NCI-H2107 treated with DMSO at 0.1 percent for 48 hours (cell line): ENCODE measurements around the gene USP6.
"Not testable (repeated sequence)": the region's sequence is repeated elsewhere in the genome, so short reads cannot be mapped to it uniquely, and the experiment has no call there.

Experiments used
- DNase-seq: peaks from one replicate; lab custom pipeline; 2025; ENCODE audit not compliant: unreplicated experiment; lab: John Stamatoyannopoulos, UW

The USP6 gene

DNA sequence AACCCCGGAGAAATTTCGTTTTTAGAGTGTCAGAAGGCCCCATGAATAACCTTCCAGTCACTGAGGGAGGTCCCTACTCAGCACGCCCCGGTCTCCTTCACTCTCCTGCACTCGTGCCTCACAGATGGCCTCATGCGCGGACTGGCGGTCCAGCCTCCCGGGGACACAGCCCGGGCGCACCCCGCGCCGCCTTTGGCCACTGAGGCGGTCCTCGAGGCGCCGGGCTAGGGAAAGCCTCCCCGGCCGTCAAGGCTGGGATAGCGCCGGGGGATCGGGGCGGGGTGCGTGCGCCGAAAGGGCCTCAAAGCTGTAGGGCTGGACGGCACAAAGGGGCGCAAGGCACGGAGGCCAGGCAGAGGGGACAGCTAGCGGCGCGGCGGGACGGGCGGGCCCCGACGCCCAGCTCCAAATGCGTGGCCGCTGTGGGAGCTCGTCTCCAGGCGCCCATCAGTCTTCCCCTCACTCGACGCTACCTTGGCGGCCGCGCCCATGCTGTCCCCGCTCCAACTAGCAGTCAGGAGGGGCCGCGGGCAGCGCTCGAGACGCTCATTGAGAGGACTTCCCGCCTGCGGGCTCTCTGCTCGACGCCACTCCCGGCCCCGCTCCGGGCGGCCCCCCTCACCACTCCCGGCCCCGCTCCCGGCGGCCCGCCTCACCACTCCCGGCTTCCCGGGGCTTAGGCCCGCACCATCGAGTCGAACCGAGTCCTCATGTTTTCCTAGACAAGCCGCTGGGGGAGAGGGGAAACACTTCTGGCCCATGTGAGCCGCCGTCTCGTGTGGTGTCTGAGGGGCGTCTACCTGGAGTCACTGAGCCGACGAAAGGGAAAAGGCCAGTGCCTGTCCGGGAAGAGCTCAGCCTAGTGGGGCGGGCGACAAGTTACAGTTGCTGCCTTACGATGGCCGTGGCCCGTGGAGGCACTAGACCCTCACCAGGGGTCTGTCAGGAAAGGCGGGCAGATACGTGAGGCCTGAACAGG lies at the start of gene USP6:
USP6 (plus strand) TSS at position 360 of the 979 bp plus-strand sequence. CDS start 14,336 bp downstream, outside the sequence.
- DNase-seq: no peak

DNA sequence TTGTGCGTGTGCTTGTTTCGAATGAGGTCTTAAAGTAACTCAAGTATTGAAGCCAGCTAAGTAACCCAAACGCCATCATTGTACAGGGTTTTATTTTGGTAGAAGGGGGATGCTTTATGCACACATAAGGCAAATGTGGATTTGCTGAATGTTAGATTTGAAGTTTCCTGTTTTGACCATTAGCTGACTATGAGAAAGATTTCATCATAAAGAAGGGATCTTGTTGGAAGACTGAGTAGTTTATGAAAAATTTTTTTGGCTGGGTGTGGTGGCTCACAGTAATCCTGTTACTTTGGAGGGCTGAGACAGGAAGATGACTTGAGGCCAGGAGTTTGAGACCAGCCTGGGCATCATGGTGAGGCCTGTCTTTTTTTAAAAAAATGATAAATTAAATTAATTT lies 47.6 kb upstream of the USP6 start:
- no peak for DNase-seq

DNA sequence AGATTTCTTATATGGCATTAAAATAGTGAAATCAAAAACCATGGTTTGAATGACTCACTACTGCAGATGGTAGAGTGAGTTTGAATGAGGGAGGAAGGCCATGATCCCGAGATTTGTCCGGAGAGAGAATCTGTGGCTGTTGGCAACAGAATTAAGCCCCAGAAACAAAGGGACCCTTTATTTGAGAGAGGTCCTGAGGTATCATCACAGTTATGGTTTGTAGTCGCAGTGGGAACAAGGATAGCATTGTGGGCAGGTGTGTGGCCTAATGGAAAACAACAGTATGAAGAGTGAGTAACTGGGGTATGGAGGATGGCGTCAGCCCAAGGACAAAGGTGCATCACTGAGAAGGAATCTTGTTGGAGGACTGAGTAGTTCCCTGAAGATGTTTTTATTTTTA lies 46.1 kb upstream of the USP6 start:
- no peak for DNase-seq

DNA sequence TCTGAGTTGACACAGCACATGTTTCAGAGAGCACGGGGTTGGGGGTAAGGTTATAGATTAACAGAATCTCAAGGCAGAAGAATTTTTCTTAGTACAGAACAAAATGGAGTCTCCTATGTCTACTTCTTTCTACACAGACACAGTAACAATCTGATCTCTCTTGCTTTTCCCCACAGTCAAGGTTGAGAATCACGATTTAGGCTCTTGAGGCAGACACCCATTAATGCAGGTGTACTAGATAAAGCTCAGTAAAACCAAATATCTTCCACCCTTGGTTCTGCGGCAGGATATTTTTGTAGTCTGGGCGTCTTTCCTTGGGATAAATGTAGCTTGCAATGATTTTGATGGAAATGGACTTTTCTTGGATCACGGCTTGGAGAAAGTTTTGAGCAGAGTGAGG lies 40.4 kb upstream of the USP6 start:
- DNase-seq: not testable (repeated sequence)

DNA sequence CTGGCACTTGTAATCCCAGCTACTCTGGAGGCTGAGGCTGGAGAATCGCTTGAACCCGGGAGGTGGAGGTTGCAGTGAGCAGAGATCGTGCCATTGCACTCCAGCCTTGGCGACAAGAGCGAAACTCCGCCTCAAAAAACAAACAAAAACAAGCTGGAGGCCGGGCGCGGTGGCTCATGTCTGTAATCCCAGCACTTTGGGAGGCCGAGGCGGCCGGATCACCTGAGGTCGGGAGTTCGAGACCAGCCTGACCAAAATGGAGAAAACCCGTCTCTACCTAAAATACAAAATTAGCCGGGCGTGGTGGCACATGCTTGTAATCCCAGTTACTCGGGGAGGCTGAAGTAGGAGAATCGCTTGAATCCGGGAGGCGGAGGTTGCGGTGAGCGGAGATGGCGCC lies 38.6 kb upstream of the USP6 start:
- DNase-seq: not testable (repeated sequence)

DNA sequence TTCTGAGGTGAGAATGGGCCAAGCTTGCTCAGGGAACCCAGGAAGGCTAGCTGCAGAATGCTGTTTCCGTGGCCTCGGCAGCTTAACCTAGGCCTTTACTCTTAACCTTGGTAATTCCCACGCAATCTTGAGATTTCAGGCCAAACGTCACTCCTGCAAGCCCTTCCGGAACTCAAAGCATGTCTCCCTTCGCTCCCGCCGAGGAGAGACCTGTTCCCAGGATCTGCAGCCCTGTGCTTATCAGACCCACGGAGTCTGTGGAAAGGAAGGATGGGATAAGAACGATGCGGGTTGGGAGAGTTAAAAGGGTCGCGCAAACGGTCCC lies 38.1 kb upstream of the USP6 start:
- DNase-seq: no peak

DNA sequence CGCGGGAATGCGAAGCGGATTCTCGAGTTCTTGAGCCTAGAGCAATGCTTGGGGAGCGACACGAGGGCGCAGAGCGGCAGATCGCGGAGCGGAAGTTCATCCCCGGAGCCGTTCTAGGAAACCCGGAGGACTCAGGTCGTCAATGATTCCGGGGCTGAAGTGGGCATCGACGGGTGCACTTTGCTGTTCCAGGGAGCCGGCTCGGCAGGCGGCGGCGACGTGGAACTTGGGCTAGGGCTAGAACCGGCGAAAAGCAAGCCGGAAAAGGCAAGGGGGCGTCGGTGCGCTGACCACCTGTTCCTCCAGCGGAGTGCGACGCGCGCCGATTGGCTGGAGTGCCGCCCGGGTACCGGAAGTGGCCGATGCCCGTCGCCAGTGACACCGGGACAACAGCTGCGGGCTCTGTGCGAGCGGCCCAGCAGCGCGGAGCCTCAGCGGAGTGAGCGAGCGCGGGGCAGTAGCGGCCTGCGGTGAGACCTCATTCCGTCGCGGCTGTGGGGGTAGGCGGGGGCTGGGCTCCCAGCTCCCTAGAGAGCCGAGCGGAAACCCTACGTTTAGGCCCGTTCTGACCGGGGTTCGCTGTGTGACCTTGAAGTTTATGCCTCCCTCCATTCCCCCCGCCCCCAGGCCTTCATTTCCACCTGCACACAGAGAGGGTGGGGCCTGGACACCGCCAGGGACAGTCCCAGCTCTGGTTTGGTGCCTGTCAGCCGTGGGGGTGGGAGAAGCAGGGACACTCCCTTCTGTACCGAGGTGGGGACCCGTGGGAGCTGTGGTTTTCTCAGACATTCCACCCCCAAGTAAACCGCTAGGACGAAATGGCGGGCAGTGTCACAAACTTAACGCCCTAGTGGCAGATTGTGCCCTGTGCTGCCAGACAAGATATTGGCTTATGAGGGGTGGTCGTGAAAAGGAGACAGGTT lies 37.5 kb upstream of the USP6 start, which contains the start of gene ZFP3:
ZFP3 (plus strand) TSS at position 362 of the 923 bp plus-strand sequence. CDS start 13,038 bp downstream, outside the sequence.
- DNase-seq: no peak

DNA sequence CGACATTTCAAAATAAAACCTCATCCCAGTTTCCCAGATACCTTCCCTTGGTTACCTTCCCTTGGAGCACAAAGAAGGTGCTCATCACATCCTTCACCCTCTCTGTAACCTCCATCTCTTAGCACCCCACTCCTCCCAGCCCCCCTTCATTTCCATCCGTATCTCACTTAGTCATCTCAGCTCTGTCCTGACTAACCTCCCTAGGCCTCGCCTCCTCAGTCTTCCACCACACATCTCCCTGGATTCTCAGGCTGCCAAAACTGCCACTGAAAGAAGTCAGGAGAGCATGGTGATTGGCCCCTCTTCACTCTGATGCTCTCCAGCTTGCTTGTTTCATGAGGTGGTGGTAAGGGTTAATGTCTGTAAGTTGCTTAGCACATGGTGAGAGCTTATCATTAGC lies 35.2 kb upstream of the USP6 start:
- no peak for DNase-seq

DNA sequence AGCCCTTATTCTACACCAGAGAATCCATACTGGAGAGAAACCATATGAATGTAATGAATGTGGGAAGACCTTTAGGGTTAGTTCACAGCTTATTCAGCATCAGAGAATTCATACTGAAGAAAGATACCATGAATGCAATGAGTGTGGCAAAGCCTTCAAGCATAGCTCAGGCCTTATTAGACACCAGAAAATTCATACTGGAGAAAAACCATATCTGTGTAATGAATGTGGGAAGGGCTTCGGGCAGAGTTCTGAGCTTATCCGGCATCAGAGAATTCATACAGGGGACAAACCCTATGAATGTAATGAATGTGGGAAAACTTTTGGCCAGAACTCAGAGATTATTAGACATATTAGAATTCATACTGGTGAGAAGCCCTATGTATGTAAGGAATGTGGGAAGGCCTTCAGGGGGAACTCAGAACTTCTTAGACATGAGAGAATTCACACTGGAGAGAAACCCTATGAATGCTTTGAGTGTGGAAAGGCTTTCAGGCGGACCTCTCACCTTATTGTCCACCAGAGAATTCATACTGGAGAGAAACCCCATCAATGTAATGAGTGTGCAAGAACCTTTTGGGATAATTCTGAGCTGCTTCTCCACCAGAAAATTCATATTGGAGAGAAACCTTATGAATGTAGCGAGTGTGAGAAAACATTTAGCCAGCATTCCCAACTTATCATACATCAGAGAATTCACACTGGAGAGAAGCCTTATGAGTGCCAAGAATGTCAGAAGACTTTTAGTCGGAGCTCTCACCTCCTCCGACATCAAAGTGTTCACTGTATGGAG lies 23.4 kb upstream of the USP6 start:
- no peak for DNase-seq

DNA sequence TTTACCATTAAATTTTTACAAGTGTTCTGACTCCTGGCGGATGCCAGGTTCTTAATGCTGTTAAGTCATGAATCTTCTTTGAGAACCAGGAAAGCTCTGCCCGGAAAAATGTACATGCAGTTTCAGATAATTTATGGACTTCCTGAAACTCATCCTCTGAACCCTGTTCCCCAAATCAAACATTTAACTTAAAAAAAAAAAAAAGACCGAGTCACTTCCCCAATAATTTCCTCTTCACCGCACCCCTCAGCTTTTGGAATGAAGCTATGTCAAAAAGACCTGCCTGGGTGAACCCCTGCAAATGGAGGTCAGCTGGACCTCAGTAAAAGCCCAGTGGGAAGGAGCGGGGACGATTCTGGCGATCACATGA lies 19.1 kb upstream of the USP6 start:
- DNase-seq: no peak

DNA sequence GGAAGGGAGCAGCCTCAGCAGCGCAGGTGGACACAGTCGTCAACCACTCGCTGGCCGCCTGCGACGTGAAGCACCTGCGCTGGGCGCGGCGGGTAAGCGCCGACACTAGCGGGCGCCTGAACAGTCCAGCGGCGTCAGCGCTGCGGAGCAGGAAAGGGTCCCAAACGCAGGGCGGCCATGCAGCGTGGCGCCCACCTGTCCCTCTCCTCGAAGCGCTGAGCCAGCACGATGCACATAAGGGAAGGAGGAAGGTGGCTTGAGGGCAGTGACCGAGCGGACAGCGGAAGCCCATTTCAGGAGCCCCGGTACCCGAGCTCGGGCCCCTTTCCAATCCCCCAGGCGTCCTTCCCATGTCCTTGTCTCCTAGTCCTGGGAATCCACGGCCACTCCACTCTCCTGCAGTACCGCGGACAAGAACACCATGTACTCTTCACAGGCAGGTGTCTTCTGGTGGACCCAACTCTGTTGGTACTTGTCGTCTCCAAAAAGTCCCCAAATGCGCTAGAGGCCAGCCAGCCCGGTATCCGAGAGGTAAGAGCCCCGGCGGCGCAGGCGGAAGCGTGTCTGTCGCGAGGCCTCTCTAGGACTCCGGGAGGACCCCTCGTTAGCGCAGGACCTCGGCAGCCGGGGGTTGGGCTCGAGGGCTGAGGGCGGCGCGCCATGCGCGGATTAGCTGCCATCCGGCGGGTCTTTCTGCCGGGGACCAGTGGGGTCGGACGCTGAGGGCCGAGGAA lies 18.6 kb upstream of the USP6 start:
- no peak for DNase-seq

DNA sequence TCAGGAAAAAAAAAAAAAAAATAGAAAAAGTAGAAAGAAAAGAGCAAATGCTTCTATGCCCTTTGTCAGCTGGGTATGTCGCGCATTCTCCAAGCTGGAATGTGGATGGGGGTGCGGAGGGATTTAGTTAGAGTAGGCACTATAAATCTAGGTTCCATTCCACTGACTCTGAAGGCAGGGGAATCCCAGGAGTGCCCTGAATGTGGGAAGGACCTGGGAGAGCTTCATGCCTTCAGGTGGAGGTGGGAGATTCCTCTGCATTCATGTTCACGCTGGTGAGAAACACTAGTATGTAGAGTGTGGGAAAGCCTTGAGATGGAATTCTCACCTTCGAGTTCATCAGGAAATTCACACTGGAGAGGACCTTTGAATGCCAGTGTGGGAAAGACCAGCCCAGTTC lies 16.6 kb upstream of the USP6 start:
- no peak for DNase-seq

DNA sequence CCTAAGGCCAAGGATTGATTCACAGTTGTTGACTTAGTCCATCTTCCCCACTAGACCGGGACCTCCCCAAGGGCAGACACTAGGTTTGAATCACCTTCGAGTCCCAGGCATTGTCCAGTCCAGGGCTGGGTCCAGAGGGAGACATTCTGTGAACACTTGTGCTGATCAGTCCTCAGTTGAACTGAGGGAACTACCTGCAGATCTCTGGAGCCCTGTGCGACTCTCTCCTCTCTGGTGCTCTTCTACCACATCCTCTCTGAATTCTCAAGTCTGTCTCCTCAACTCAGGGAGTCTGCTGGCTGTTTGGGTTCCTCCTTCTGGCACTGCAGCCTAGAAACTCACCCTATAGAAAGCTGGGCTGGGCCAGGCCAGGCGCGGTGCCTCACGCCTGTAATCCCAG lies 15.0 kb upstream of the USP6 start:
- no peak for DNase-seq

DNA sequence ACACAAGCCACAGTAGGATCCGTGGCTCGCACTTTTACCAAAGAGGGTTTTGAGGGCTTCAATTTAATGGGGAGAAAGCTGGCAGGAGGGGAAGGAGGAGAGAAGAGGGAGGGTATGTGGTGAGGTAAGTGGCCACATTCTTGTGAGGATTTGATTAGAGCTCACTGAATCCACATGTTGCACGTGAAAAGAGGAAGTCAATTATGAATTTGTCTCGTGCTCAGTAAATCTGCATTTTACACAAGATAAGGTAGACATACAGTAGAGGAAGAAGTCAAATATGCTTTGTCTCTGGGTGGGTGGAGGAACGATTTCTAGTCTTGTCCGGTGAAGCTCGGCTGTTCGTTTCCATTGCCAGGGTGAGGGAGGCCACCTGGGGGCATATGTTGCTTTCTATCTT lies 5.0 kb upstream of the USP6 start:
- no peak for DNase-seq

DNA sequence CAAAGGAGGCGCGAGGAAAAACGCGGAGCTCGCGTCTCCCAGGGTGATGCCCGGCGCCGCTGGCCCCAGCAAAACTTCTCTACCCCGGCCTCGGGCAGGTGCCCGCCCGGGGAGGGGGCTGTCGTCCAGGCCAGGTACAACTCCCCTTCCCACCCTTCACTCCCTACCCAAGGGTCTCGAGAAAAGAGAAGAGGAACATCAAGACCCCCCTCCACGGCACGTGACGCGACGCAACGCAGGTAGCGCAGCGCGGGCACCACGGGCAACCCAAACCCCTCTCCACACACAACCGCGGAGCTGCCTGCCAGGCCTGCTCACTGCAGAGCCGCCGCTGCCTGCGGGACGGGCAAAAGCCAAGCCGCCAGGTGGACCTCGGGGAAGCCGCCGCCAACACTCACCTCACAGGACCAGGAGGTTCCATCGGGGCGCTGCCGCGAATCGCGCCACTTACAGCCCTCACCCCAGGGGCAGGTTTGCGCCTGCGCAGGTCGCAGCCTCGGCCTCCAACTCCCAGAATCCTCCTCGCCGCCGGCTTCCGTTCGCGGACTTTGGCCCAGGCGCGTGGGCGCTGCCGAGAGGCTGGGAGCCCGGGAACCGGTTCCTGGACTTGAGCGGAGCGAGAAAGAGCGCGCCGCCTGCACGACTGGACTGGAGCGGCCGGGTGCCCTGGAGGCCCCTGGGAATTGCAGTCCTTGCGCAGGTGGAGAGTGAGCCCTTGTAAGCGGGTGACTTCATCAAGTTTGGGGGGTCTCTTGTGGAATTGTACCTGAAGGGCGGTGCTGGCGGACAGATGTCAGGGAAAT lies 4.2 kb upstream of the USP6 start, which contains the start of gene ZNF232:
ZNF232 (minus strand) TSS at position 477 of the 803 bp plus-strand sequence; CDS start at position 421, 56 bp downstream.
- peak; percentile 71 for DNase-seq

DNA sequence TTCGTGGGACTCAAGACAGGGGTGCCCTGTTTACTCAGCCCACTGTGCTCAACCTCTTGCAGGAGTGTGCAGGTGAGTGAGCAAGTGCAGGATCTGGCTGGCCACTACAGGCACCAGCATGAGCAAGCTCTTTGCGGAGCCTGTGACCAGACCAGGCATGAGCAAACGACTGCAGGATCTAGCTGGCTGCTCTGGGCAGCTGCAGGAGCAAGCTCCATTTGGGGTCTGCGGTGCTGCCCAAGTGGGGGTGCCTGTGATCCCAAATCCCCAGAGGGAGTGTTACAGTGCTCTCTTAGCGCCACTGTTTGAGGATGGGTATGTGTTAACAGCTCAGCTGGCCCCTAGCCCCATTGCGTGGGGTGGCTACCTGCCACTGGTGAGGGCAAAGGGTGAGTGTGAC lies 2.4 kb downstream of the USP6 start:
- DNase-seq: no peak

DNA sequence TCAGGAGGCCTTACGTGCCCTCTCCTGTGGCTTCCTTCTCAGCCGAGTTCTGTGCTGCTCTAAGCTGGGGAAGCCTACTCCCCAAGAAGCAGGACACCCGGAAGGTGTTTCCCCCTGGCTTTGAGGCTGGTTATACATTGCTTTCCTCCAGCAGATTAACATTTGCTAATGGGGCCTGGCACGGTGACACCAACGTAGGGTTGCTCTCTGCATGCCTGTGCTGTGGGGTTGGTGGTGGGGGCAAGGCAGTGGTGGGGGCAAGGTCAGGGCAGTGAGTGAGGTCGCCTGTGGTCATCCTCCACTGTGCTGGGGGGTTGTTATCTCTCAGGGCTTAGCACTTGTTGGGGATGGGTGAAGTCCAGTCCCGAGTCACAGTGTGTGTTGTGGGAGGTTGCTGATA lies 4.2 kb downstream of the USP6 start:
- no peak for DNase-seq

DNA sequence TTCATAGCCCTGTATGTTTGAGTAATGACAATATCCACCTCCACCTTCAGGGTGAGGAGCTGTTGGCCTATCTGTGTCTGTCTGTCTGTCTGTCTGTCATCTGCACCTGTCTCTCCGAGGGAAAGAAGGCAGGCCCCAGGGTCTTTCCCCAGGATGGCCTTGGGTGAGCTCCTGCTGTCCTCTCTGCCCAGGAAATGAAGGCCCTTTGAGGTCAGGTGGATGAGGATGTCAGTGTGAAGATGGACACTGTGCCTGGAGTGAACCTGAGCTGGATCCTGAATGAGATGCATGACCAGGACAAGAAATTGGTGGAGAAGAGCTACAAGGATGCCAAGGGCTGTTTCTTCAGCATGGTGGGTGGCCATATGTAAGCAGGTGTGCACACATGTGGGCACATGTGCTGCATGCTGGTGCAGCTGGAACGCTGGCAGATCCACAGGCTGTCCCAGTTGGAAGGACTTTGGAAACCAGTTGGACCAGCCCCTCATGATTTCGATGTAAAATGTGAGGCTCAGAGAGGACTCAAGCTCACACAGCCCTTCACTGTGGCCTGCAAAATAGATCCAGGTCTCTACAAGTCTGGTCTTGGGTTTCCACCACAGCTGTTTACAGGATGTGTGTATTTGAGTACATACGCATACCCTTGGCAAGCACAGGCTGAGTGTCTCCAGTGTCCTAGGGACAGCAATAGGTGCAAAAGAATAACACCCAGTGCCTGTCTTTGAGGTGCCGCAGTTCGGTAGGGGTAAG lies 4.8 kb downstream of the USP6 start:
- DNase-seq: not testable (repeated sequence)
